ENCODE data around the gene MBNL2. TPM values are rescaled to one million over a fixed set of nuclear protein-coding genes. Genes with fewer than 3 reads are reported as not detected.

Gene MBNL2
- total RNA-seq, 2 donors from 2014 or later = 13.4 to 27.2 TPM

GRCh38 chr13:97259410-97259797 is 37.3 kb downstream of the MBNL2 start:
- peaks cover 20% of the 10 kb centered on the region for H3K36me3 Mint-ChIP-seq (ENCODE audit: low read depth)

DNA sequence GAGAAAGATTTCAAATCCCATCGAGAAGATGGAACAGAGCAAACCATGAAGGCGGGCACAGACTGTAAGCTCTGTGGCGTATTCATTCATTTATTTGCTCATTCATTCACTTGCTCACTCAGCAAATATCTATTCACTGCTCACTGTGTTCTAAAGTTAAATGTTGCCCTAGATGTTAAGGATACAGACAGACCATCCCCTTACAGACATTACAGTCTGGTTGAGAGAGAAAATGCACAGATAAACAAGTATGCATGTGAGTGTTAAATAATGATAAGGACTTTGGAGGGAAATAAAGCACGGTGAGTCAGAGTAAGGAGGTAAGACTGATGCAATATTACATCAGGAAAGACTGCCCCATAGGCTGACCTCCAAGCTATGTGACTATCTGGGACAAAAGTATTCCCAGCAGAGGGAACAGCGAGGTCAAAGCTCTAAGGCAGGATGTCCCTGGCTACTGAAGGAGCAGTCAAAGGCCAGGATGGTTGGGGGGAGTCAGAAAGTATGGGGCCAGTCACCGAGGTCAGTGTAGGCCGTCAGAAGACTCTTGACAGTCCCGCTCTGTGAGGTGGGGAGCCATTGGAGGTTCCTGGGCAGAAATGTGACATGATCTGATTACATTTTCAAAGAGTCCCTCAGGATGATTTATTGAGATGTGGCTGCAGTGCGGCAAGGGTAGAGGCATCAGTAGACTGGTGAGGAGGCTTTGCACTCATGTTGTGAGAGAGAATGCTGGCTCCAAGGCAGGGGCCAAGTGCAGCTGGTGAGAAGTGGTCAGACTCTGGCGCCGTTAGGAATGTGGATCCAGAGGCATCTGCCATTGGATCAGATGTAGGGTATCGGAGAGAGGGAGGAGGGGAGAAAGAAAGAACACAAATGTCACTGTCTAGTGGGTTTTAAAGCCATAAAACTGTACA is 37.9 kb downstream of the MBNL2 start:
- Mint-ChIP-seq H3K4me1 (peaks cover 74% of the 10 kb centered on the region), H3K27ac (peak overlapping the region; percentile 89), H3K36me3 (ENCODE audit: low read depth) (peaks cover 20% of the 10 kb centered on the region), H3K9me3 (no peaks in the 10 kb centered on the region), H3K27me3 (no peaks in the 10 kb centered on the region), H3K4me3 (peak overlapping the region; percentile 63)
- ATAC-seq (replicated peaks) = no peak

More at GRCh38 chr13:97259410-97259797, 37.3 kb downstream of the MBNL2 start:
- peaks cover 79% of the 10 kb centered on the region for H3K4me1 Mint-ChIP-seq
- H3K4me3 Mint-ChIP-seq = peak overlapping the region; percentile 63
- peak overlapping the region; percentile 89 for H3K27ac Mint-ChIP-seq
- H3K27me3 Mint-ChIP-seq = no peaks in the 10 kb centered on the region
- ATAC-seq (replicated peaks) = no peak
- H3K9me3 Mint-ChIP-seq = no peaks in the 10 kb centered on the region

DNA sequence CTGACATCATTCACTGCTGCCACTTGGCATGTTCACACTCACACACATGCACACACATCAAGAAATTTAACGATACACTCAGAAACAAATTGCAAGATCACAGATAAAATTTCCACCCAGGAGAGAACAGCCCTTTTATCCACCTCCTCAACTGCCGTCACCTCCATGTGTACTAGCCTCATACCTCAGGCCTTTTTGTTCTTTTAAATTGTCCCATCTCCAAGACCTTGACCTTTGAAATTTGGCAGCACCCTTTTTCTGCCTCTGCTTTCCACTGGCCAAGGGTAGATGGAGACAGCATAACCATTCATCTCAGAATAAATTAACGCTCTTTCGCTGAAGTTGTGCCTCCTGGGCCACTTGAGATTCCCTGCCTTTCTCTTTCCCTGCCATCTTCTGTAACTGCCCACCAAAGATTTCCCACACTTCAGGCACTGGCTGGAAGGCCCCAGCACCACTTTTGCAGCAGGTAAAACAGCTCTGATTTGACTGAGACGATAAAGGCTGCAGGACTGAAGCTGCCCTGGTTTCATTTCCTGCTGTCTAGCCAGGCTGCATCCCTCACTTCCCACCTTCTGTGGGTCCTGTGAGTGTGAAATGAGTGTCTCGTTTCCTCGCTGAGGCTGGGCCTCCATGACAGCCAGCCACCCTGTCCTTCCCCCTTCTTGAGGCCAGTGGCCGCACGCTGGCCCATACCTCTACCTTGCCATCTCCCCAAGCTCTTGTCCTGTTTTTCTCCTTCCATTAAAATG is 39.3 kb downstream of the MBNL2 start:
- peak; percentile 73 for ATAC-seq (replicated peaks)
- Mint-ChIP-seq H3K27me3 (no peaks in the 10 kb centered on the region), H3K27ac (peak overlapping the region; percentile 89), H3K4me3 (peak overlapping the region; percentile 63), H3K4me1 (peaks cover 62% of the 10 kb centered on the region), H3K9me3 (no peaks in the 10 kb centered on the region), H3K36me3 (ENCODE audit: low read depth) (peaks cover 20% of the 10 kb centered on the region)

- Mint-ChIP-seq H3K27me3 (no peaks in the 10 kb centered on the region), H3K4me1 (peaks cover 56% of the 10 kb centered on the region), H3K9me3 (no peaks in the 10 kb centered on the region), H3K27ac (peak overlapping the region; percentile 89), H3K4me3 (peak overlapping the region; percentile 63), H3K36me3 (ENCODE audit: low read depth) (peaks cover 17% of the 10 kb centered on the region)
- peak; percentile 64 for ATAC-seq (replicated peaks)
These were observed 39.9 kb downstream of the MBNL2 start for GRCh38 chr13:97262058-97262457.

- H3K27me3 Mint-ChIP-seq = no peaks in the 10 kb centered on the region
These were observed 41.0 kb downstream of the MBNL2 start for GRCh38 chr13:97263160-97263559.

DNA sequence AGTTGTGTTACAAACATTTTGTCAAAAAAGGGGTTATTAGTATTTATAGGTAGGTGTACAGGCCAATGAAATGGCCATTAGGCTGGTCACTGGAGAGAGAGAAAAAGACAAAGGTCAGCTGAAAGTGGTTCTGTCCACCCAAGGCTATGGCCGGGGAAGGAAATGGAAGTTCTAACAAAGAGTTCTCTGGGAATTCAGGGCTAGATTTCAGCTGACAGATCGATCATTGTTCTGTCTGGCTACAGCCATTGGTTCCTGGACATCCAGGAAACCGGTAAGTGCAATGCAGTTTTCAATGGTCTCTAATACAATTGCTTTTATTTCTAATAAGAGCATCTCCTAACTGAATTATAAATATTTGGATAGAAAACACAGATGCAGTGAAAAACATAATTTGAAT is 42.5 kb downstream of the MBNL2 start:
- ATAC-seq (replicated peaks) = no peak
- Mint-ChIP-seq H3K4me1 (peaks cover 34% of the 10 kb centered on the region), H3K27me3 (no peaks in the 10 kb centered on the region), H3K36me3 (ENCODE audit: low read depth) (peaks cover 17% of the 10 kb centered on the region), H3K9me3 (no peaks in the 10 kb centered on the region), H3K4me3 (no peak overlapping the region), H3K27ac (no peak overlapping the region)

More at GRCh38 chr13:97263160-97263559, 41.0 kb downstream of the MBNL2 start:
- Mint-ChIP-seq H3K4me3 (peak overlapping the region; percentile 4), H3K36me3 (ENCODE audit: low read depth) (peaks cover 17% of the 10 kb centered on the region), H3K9me3 (no peaks in the 10 kb centered on the region), H3K27ac (no peak overlapping the region), H3K4me1 (peaks cover 46% of the 10 kb centered on the region)
- no peak for ATAC-seq (replicated peaks)

- ATAC-seq (replicated peaks) = no peak
- peaks cover 17% of the 10 kb centered on the region for H3K4me1 Mint-ChIP-seq
- H3K27ac Mint-ChIP-seq = no peak overlapping the region
- no peak overlapping the region for H3K4me3 Mint-ChIP-seq
- H3K9me3 Mint-ChIP-seq = no peaks in the 10 kb centered on the region
- peaks cover 17% of the 10 kb centered on the region for H3K36me3 Mint-ChIP-seq (ENCODE audit: low read depth)
- no peaks in the 10 kb centered on the region for H3K27me3 Mint-ChIP-seq
These were observed 44.2 kb downstream of the MBNL2 start for GRCh38 chr13:97266332-97266731.

DNA sequence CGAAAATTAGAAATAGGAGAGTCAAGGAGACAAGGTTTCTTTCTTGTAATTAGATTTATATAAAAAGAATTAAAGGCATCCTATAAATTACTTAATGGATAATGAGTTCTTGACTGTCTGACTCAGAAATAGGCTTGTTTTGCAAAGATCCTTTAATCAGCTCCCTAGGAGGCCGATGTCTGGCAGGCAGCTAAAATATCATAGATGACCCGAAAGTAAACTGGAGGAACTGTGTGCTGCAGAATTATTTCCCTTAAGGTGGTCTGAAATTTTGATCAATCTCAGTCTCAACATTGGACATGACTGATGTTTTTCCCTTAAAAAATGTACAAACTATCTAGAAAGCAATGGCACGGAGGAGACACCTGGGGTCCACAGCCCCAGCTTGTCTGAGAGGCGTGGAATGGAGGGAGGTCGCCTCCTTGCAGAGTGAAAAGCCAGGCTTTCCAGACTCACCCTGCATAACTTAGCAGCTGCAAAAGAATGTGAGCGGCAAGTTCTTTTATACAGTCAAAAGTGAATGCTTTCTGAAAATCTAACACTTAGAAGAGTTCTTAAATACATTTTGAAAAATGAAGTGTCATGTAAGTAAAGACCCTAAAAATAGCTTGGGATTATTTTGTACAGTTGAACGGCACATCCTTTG is 44.8 kb downstream of the MBNL2 start:
- no peak overlapping the region for H3K27ac Mint-ChIP-seq
- no peaks in the 10 kb centered on the region for H3K27me3 Mint-ChIP-seq
- H3K4me1 Mint-ChIP-seq = peaks cover 12% of the 10 kb centered on the region
- no peak for ATAC-seq (replicated peaks)
- no peak overlapping the region for H3K4me3 Mint-ChIP-seq
- peaks cover 17% of the 10 kb centered on the region for H3K36me3 Mint-ChIP-seq (ENCODE audit: low read depth)
- no peaks in the 10 kb centered on the region for H3K9me3 Mint-ChIP-seq

DNA sequence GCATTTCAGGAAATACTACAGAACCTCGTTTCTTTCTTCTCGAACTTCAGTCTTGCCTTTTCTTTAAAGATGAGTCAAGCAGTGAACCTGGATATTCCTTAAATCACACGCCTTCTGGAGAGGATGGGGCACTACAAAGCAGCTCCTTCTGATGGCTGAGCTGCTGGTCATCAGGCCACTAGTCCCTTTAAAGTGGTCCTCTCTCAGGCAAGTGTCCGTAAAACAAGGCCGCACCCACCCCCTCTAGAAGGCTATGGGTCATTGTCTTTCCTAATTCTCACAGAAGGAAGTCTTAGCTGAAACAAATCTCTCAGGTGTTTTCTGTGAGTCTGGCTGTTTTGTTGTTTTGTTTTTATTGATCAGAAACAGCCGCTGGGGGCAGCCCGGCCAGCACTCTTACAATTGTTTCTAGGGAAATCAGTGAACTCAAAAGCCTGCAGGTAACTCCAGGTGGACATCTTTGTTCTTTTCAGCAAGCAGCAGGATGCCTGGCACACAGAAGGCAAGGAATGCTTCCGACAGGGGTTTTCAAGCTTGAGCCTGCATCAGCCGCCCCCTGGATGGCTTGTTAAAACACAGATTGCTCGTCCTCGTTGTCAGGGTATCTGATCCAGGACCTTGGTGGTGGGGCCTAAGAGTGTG is 45.4 kb downstream of the MBNL2 start:
- no peak overlapping the region for H3K27ac Mint-ChIP-seq
- H3K27me3 Mint-ChIP-seq = no peaks in the 10 kb centered on the region
- no peak for ATAC-seq (replicated peaks)
- H3K9me3 Mint-ChIP-seq = no peaks in the 10 kb centered on the region
- peaks cover 17% of the 10 kb centered on the region for H3K36me3 Mint-ChIP-seq (ENCODE audit: low read depth)
- peaks cover 5% of the 10 kb centered on the region for H3K4me1 Mint-ChIP-seq
- H3K4me3 Mint-ChIP-seq = no peak overlapping the region

DNA sequence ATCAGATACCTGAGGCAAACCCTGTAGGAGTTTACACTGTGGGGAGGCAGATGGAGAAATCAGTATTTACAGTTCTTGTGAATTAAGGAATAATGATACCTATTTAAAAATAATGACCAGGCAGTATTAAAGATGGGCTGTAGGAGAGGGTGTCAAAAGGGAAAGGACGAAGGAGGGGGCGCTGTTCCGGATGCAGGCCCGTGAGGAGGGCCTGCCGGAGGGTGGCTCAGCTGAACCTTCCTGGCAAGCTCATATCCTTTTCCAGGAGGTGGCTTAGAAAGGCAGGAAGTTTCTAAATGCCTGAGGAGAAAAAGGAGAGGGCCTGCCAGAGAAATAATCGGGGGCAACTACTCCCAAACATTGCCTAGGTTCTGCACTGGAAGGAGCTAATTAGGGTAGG is 46.6 kb downstream of the MBNL2 start:
- no peaks in the 10 kb centered on the region for H3K27me3 Mint-ChIP-seq
- H3K36me3 Mint-ChIP-seq (ENCODE audit: low read depth) = peaks cover 10% of the 10 kb centered on the region
- H3K4me3 Mint-ChIP-seq = no peak overlapping the region
- no peak overlapping the region for H3K27ac Mint-ChIP-seq
- no peak for ATAC-seq (replicated peaks)
- H3K9me3 Mint-ChIP-seq = no peaks in the 10 kb centered on the region
- no peaks in the 10 kb centered on the region for H3K4me1 Mint-ChIP-seq

GRCh38 chr13:97269603-97270002 is 47.5 kb downstream of the MBNL2 start:
- Mint-ChIP-seq H3K4me3 (no peak overlapping the region), H3K36me3 (ENCODE audit: low read depth) (peaks cover 13% of the 10 kb centered on the region)

DNA sequence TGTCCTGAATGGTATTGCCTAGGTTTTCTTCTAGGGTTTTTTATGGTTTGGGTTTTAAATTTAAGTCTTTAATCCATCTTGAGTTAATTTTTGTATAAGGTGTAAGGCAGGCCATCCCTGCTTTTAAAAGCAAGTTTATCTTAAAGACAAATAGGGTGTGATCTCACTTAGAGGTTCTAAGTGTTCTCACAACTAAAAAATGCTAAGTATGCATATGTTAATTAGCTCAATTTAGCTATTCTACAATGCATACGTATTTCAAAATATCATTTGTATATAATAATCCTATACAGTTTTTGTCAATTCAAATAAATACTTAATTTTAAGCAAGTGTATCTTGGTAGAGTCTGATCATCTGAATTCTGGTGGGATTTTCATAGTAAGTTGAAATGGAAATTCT is 50.4 kb downstream of the MBNL2 start:
- Mint-ChIP-seq H3K27ac (no peak overlapping the region), H3K4me1 (peaks cover 12% of the 10 kb centered on the region), H3K27me3 (no peaks in the 10 kb centered on the region), H3K4me3 (no peak overlapping the region), H3K36me3 (ENCODE audit: low read depth) (peaks cover 32% of the 10 kb centered on the region), H3K9me3 (no peaks in the 10 kb centered on the region)
- ATAC-seq (replicated peaks) = no peak

More at GRCh38 chr13:97269603-97270002, 47.5 kb downstream of the MBNL2 start:
- Mint-ChIP-seq H3K27ac (no peak overlapping the region), H3K4me1 (peaks cover under 1% of the 10 kb centered on the region), H3K27me3 (no peaks in the 10 kb centered on the region), H3K9me3 (no peaks in the 10 kb centered on the region)
- no peak for ATAC-seq (replicated peaks)

GRCh38 chr13:97273341-97273831 is 51.3 kb downstream of the MBNL2 start:
- no peak overlapping the region for H3K27ac Mint-ChIP-seq
- no peaks in the 10 kb centered on the region for H3K27me3 Mint-ChIP-seq
- no peak overlapping the region for H3K4me3 Mint-ChIP-seq
- H3K4me1 Mint-ChIP-seq = peaks cover 12% of the 10 kb centered on the region
- peaks cover 38% of the 10 kb centered on the region for H3K36me3 Mint-ChIP-seq (ENCODE audit: low read depth)
- no peak for ATAC-seq (replicated peaks)
- H3K9me3 Mint-ChIP-seq = no peaks in the 10 kb centered on the region
